WTC11 (cell line): ENCODE measurements around the gene QARS1. TPM values are rescaled to one million over a fixed set of nuclear protein-coding genes. Genes with fewer than 3 reads are reported as not detected.

Experiments used
- AFF4 ChIP-seq: sonication (generic); formaldehyde crosslinking; IDR thresholded peaks from 2 replicates; pipeline ENCODE4 v1.8.1; 2023; ENCODE audit warnings: mild to moderate bottlenecking, missing genetic modification reagents, borderline replicate concordance
- ARID4B ChIP-seq: sonication (generic); formaldehyde crosslinking; IDR thresholded peaks from 2 replicates; pipeline ENCODE4 v1.8.0; 2023; ENCODE audit warnings: missing genetic modification reagents, mild to moderate bottlenecking, borderline replicate concordance
- ATF3 ChIP-seq: sonication (generic); formaldehyde crosslinking; conservative IDR thresholded peaks from 2 replicates; pipeline ENCODE4 v1.8.1; 2022; ENCODE audit warnings: mild to moderate bottlenecking, missing genetic modification reagents
- CTCF ChIP-seq: fragments of 200-600 bp; IDR thresholded peaks from 2 replicates; pipeline ENCODE4 v1.8.0; 2022; ENCODE audit warnings: antibody characterized with exemption
- E2F5 ChIP-seq: sonication (generic); formaldehyde crosslinking; IDR thresholded peaks from 2 replicates; pipeline ENCODE4 v1.8.1; 2022; ENCODE audit warnings: mild to moderate bottlenecking, moderate library complexity, missing genetic modification reagents
- EMX1 ChIP-seq: fragments of 250-450 bp; sonication (Bioruptor Pico); IDR thresholded peaks from 2 replicates; pipeline ENCODE4 v1.8.0; 2021; ENCODE audit warnings: mild to moderate bottlenecking
- HMGA2 ChIP-seq: fragments of 250-450 bp; sonication (Bioruptor Pico); IDR thresholded peaks from 2 replicates; pipeline ENCODE4 v1.4.0; 2021; ENCODE audit warnings: mild to moderate bottlenecking, moderate library complexity
- HMGXB4 ChIP-seq: sonication (generic); formaldehyde crosslinking; IDR thresholded peaks from 2 replicates; pipeline ENCODE4 v1.8.1; 2023; ENCODE audit warnings: mild to moderate bottlenecking, moderate library complexity, missing genetic modification reagents
- JUN ChIP-seq: sonication (generic); formaldehyde crosslinking; IDR thresholded peaks from 2 replicates; pipeline ENCODE4 v1.8.0; 2023; ENCODE audit warnings: mild to moderate bottlenecking, missing genetic modification reagents
- MYBL2 ChIP-seq: sonication (generic); formaldehyde crosslinking; IDR thresholded peaks from 2 replicates; pipeline ENCODE4 v1.8.1; 2023; ENCODE audit warnings: mild to moderate bottlenecking, moderate library complexity, missing genetic modification reagents
- NFATC4 ChIP-seq: fragments of 250-450 bp; sonication (Bioruptor Pico); IDR thresholded peaks from 2 replicates; pipeline ENCODE4 v1.9.0; 2021; ENCODE audit warnings: mild to moderate bottlenecking
- NR1H2 ChIP-seq: sonication (generic); formaldehyde crosslinking; IDR thresholded peaks from 2 replicates; pipeline ENCODE4 v1.9.0; 2021; ENCODE audit warnings: mild to moderate bottlenecking, moderate library complexity, missing genetic modification reagents
- NR2C2 ChIP-seq: sonication (generic); formaldehyde crosslinking; IDR thresholded peaks from 2 replicates; pipeline ENCODE4 v1.8.0; 2022; ENCODE audit warnings: mild to moderate bottlenecking, missing genetic modification reagents
- NR3C1 ChIP-seq: sonication (generic); formaldehyde crosslinking; conservative IDR thresholded peaks from 2 replicates; pipeline ENCODE4 v1.8.1; 2023; ENCODE audit warnings: low read depth, mild to moderate bottlenecking, missing genetic modification reagents
- RELA ChIP-seq: sonication (generic); formaldehyde crosslinking; IDR thresholded peaks from 2 replicates; pipeline ENCODE4 v1.8.1; 2022; ENCODE audit warnings: missing genetic modification reagents, mild to moderate bottlenecking, borderline replicate concordance
- SP1 ChIP-seq: sonication (generic); formaldehyde crosslinking; conservative IDR thresholded peaks from 2 replicates; pipeline ENCODE4 v1.8.1; 2022; ENCODE audit warnings: missing genetic modification reagents
- TCF7 ChIP-seq: sonication (generic); formaldehyde crosslinking; IDR thresholded peaks from 2 replicates; pipeline ENCODE4 v1.8.0; 2022; ENCODE audit warnings: mild to moderate bottlenecking, low read depth, missing genetic modification reagents, moderate library complexity
- USF2 ChIP-seq: sonication (generic); formaldehyde crosslinking; IDR thresholded peaks from 2 replicates; pipeline ENCODE4 v1.8.1; 2023; ENCODE audit warnings: mild to moderate bottlenecking, missing genetic modification reagents, moderate library complexity
- ZNF512 ChIP-seq: sonication (generic); formaldehyde crosslinking; IDR thresholded peaks from 2 replicates; pipeline ENCODE4 v1.8.1; 2022; ENCODE audit warnings: missing genetic modification reagents, borderline replicate concordance
- total RNA-seq: library from RNA; stranded (reverse); gene quantifications from 3 replicates; pipeline ENCODE4 v1.2.3, GENCODE V29; 2021

Gene QARS1
- total RNA-seq, 1 experiment from 2014 or later, result 471 TPM

- peak; percentile 70; the same call in 1 of the 2 replicates for TF ChIP-seq HMGXB4
- TF ChIP-seq ATF3 (CRISPR knock-in tag), result no peak
- TF ChIP-seq NR2C2, result no peak
- 0 out of 2 replicates have a peak, but pooled peaks have one; percentile 29 for TF ChIP-seq USF2
- TF ChIP-seq HMGA2 (CRISPR knock-in tag), result no peak
- 0 out of 2 replicates have a peak, but pooled peaks have one; percentile 10 for TF ChIP-seq JUN
- TF ChIP-seq NR1H2 (CRISPR knock-in tag), result no peak
- TF ChIP-seq TCF7 (CRISPR knock-in tag), result 0 out of 2 replicates have a peak, but pooled peaks have one; percentile 59
- no peak for TF ChIP-seq ZNF512 (CRISPR knock-in tag)
- peak; percentile 74; the same call in 1 of the 2 replicates for TF ChIP-seq ARID4B (CRISPR knock-in tag)
- TF ChIP-seq NR3C1 (CRISPR knock-in tag), result no peak
- TF ChIP-seq SP1, result peak; percentile 90
- no peak for TF ChIP-seq EMX1 (CRISPR knock-in tag)
- TF ChIP-seq E2F5 (CRISPR knock-in tag), result peak; percentile 75
- TF ChIP-seq AFF4 (CRISPR knock-in tag), result 0 out of 2 replicates have a peak, but pooled peaks have one; percentile 52
- TF ChIP-seq CTCF, result no peak
- TF ChIP-seq NFATC4 (CRISPR knock-in tag), result no peak
- no peak; the same call in none of the 2 replicates for TF ChIP-seq RELA (CRISPR knock-in tag)
- peak; percentile 79; the same call in 1 of the 2 replicates for TF ChIP-seq MYBL2
Observed at GRCh38 chr3:49120438-49121131, 16.0 kb upstream of the QARS1 start, which contains the start of gene USP19 (continued).
